Measurements from ENCODE around the gene SEPTIN2. TPM values are rescaled to one million over a fixed set of nuclear protein-coding genes. Genes with fewer than 3 reads are reported as not detected.
"Not testable (repeated sequence)": the region's sequence is repeated elsewhere in the genome, so short reads cannot be mapped to it uniquely, and the experiment has no call there.

Gene SEPTIN2
- total and polyA plus RNA-seq, 2 experiments from 2014 or later: 315 to 373 TPM

GRCh38 chr2:241316825-241317224 is 1.1 kb downstream of the SEPTIN2 start:
- peaks cover 51% of the 10 kb centered on the region for H3K4me1 ChIP-seq (ENCODE audit: insufficient read depth)
- no peaks in the 10 kb centered on the region for H3K36me3 ChIP-seq (replicated peaks; ENCODE audit: insufficient read depth, low read depth)
- peaks cover 89% of the 10 kb centered on the region for H3K79me2 ChIP-seq
- peaks cover 55% of the 10 kb centered on the region for H4K20me1 ChIP-seq (ENCODE audit: insufficient read depth, poor library complexity, severe bottlenecking)
- H3K27me3 ChIP-seq: no peaks in the 10 kb centered on the region
- TF ChIP-seq EZH2phosphoT487 (IDR thresholded peaks at IDR 0.05; ENCODE audit: low read depth, severe bottlenecking, unreplicated experiment) (no peak), CTCF (IDR thresholded peaks at IDR 0.05; ENCODE audit: poor library complexity) (no peak), EZH2 (IDR thresholded peaks at IDR 0.05; ENCODE audit: borderline replicate concordance) (no peak)
- no peak for DNase-seq (ENCODE audit: low spot score)
- no peaks in the 10 kb centered on the region for H3K9me3 ChIP-seq (ENCODE audit: low read depth)
- peak overlapping the region; percentile 98 for H3K27ac ChIP-seq
- no peaks in the 10 kb centered on the region for H3K9me2 ChIP-seq (replicated peaks; ENCODE audit: insufficient read depth)
- peak overlapping the region; percentile 87 for H3K4me3 ChIP-seq
- H3K4me2 ChIP-seq: peak overlapping the region; percentile 91
- H2AFZ ChIP-seq: no peak overlapping the region
- WGBS (ENCODE audit: low lambda C conversion rate, missing lambda C conversion rate): 11% methylated on average over 4 of the region's 4 CpGs

- WGBS (ENCODE audit: low lambda C conversion rate, missing lambda C conversion rate): 60% methylated on average over 4 of the region's 4 CpGs
- no peak for DNase-seq (ENCODE audit: low spot score)
- Histone ChIP-seq H3K27ac (peak overlapping the region; percentile 98), H3K79me2 (peaks cover 89% of the 10 kb centered on the region), H3K4me3 (peak overlapping the region; percentile 87), H4K20me1 (ENCODE audit: insufficient read depth, poor library complexity, severe bottlenecking) (peaks cover 59% of the 10 kb centered on the region), H3K4me2 (peak overlapping the region; percentile 91), H3K36me3 (replicated peaks; ENCODE audit: insufficient read depth, low read depth) (no peaks in the 10 kb centered on the region), H3K9me2 (replicated peaks; ENCODE audit: insufficient read depth) (no peaks in the 10 kb centered on the region), H2AFZ (no peak overlapping the region), H3K9me3 (ENCODE audit: low read depth) (no peaks in the 10 kb centered on the region), H3K4me1 (ENCODE audit: insufficient read depth) (peaks cover 51% of the 10 kb centered on the region), H3K27me3 (no peaks in the 10 kb centered on the region)
- TF ChIP-seq EZH2phosphoT487 (IDR thresholded peaks at IDR 0.05; ENCODE audit: low read depth, severe bottlenecking, unreplicated experiment): no peak
- no peak for TF ChIP-seq EZH2 (IDR thresholded peaks at IDR 0.05; ENCODE audit: borderline replicate concordance)
- no peak for TF ChIP-seq CTCF (IDR thresholded peaks at IDR 0.05; ENCODE audit: poor library complexity)
Observed at GRCh38 chr2:241317391-241317790, 1.7 kb downstream of the SEPTIN2 start.

- H3K27me3 ChIP-seq; H3K4me3 ChIP-seq; H3K9me2 ChIP-seq (replicated peaks; ENCODE audit: insufficient read depth); H3K9me3 ChIP-seq (ENCODE audit: low read depth); H2AFZ ChIP-seq; DNase-seq (ENCODE audit: low spot score); H3K36me3 ChIP-seq (replicated peaks; ENCODE audit: insufficient read depth, low read depth); H3K27ac ChIP-seq: not testable (repeated sequence)
- Histone ChIP-seq H4K20me1 (ENCODE audit: insufficient read depth, poor library complexity, severe bottlenecking) (peaks cover 74% of the 10 kb centered on the region), H3K79me2 (peaks cover 89% of the 10 kb centered on the region), H3K4me1 (ENCODE audit: insufficient read depth) (peaks cover 47% of the 10 kb centered on the region), H3K4me2 (peak overlapping the region; percentile 91)
- WGBS (ENCODE audit: low lambda C conversion rate, missing lambda C conversion rate): 88% methylated on average over 6 of the region's 6 CpGs
Observed at GRCh38 chr2:241318830-241319229, 3.1 kb downstream of the SEPTIN2 start.

- Histone ChIP-seq H3K9me3 (ENCODE audit: low read depth) (no peaks in the 10 kb centered on the region), H3K4me2 (peak overlapping the region; percentile 91), H3K27me3 (no peaks in the 10 kb centered on the region), H3K4me1 (ENCODE audit: insufficient read depth) (peaks cover 43% of the 10 kb centered on the region), H3K27ac (no peak overlapping the region), H3K4me3 (no peak overlapping the region), H4K20me1 (ENCODE audit: insufficient read depth, poor library complexity, severe bottlenecking) (peaks cover 88% of the 10 kb centered on the region), H3K9me2 (replicated peaks; ENCODE audit: insufficient read depth) (no peaks in the 10 kb centered on the region), H3K79me2 (peaks cover 95% of the 10 kb centered on the region), H3K36me3 (replicated peaks; ENCODE audit: insufficient read depth, low read depth) (no peaks in the 10 kb centered on the region), H2AFZ (no peak overlapping the region)
- DNase-seq (ENCODE audit: low spot score): no peak
- TF ChIP-seq CTCF (IDR thresholded peaks at IDR 0.05; ENCODE audit: poor library complexity) (no peak), EZH2 (IDR thresholded peaks at IDR 0.05; ENCODE audit: borderline replicate concordance) (no peak)
- 90% methylated on average over 8 of the region's 8 CpGs for WGBS (ENCODE audit: low lambda C conversion rate, missing lambda C conversion rate)
Observed at GRCh38 chr2:241320394-241320793, 4.7 kb downstream of the SEPTIN2 start.

Data from hepatocyte (in vitro differentiated cells).